ENCODE measurements around the gene RHOH. TPM values are rescaled to one million over a fixed set of nuclear protein-coding genes. Genes with fewer than 3 reads are reported as not detected.

The RHOH gene
- polyA plus RNA-seq, 1 experiment, result not detected

DNA sequence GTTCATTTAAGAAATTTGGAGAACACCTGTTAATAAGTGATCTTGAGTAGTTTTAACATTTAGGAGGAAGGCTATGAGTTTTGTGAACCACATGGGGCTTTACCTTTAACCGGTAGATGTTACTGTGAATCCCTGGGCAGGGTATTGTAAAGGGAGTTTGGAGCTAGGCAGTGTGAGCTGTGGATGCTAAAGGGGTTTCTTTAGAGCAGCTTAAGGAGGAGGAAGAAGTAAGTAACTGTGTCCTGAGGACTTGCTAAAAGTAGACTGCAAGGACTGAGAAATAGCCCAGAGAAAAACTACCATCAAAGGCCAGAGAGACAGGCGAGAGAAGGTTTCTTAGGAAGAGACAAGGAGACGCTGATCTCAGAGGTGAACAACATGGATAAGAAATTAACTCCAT lies 5.6 kb downstream of the RHOH start:
- H3K27me3 ChIP-seq (ENCODE audit: control insufficient read depth, insufficient read depth, low read length), result no peaks in the 10 kb centered on the region
- no peaks in the 10 kb centered on the region for H3K9me3 ChIP-seq (ENCODE audit: control insufficient read depth, insufficient read depth, low read length)
- CTCF ChIA-PET, result no interaction called here
- no peak overlapping the region for H3K4me3 ChIP-seq (ENCODE audit: low read depth, low read length)
- H3K27ac ChIP-seq (ENCODE audit: low read depth, low read length), result no peak overlapping the region
- POLR2A ChIA-PET, result no interaction called here
- no peak for DNase-seq (ENCODE audit: low read depth, low spot score)
- TF ChIP-seq, protein P1, sequence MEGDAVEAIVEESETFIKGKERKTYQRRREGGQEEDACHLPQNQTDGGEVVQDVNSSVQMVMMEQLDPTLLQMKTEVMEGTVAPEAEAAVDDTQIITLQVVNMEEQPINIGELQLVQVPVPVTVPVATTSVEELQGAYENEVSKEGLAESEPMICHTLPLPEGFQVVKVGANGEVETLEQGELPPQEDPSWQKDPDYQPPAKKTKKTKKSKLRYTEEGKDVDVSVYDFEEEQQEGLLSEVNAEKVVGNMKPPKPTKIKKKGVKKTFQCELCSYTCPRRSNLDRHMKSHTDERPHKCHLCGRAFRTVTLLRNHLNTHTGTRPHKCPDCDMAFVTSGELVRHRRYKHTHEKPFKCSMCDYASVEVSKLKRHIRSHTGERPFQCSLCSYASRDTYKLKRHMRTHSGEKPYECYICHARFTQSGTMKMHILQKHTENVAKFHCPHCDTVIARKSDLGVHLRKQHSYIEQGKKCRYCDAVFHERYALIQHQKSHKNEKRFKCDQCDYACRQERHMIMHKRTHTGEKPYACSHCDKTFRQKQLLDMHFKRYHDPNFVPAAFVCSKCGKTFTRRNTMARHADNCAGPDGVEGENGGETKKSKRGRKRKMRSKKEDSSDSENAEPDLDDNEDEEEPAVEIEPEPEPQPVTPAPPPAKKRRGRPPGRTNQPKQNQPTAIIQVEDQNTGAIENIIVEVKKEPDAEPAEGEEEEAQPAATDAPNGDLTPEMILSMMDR (IDR thresholded peaks at IDR 0.05; ENCODE audit: low read depth, low read length), result no peak

DNA sequence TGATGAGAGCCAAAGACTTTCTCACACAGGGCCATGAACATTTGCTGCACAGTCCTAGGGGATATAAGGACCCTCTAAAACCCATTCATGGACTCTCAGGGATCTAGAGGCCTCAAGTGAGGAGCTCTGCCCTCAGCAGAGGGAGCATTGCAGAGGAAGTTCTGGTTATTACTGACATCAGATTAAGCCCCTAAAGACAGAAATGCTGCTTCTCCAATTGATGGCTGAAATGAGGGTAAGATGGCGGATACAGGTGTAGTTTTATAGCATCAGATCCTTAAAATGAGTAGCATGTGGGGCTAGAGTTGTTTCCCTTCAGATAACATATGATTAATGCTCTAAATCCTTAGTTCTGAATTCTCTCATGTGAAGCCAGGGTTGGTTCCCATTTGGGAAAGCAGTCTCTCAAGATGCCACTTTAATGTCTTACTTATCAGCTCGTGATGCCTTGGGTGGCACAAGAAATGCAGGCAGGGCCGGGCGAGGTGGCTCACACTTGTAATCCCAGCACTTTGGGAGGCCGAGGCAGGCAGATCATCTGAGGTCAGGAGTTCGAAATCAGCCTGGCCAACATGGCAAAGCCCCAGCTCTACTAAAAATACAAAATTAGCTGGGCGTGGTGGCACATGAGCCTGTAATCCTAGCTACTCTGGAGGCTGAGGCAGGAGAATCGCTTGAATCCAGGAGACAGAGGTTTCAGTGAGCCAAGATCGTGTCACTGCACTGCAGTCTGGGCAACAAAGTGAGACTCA lies 7.9 kb downstream of the RHOH start:
- no peak for DNase-seq (ENCODE audit: low read depth, low spot score)
- CTCF ChIA-PET, result no interaction called here
- H3K4me3 ChIP-seq (ENCODE audit: low read depth, low read length), result no peak overlapping the region
- H3K27ac ChIP-seq (ENCODE audit: low read depth, low read length), result no peak overlapping the region
- H3K9me3 ChIP-seq (ENCODE audit: control insufficient read depth, insufficient read depth, low read length), result no peaks in the 10 kb centered on the region
- TF ChIP-seq, protein P1 (IDR thresholded peaks at IDR 0.05; ENCODE audit: low read depth, low read length), result no peak
- no peaks in the 10 kb centered on the region for H3K27me3 ChIP-seq (ENCODE audit: control insufficient read depth, insufficient read depth, low read length)
- POLR2A ChIA-PET, result no interaction called here

DNA sequence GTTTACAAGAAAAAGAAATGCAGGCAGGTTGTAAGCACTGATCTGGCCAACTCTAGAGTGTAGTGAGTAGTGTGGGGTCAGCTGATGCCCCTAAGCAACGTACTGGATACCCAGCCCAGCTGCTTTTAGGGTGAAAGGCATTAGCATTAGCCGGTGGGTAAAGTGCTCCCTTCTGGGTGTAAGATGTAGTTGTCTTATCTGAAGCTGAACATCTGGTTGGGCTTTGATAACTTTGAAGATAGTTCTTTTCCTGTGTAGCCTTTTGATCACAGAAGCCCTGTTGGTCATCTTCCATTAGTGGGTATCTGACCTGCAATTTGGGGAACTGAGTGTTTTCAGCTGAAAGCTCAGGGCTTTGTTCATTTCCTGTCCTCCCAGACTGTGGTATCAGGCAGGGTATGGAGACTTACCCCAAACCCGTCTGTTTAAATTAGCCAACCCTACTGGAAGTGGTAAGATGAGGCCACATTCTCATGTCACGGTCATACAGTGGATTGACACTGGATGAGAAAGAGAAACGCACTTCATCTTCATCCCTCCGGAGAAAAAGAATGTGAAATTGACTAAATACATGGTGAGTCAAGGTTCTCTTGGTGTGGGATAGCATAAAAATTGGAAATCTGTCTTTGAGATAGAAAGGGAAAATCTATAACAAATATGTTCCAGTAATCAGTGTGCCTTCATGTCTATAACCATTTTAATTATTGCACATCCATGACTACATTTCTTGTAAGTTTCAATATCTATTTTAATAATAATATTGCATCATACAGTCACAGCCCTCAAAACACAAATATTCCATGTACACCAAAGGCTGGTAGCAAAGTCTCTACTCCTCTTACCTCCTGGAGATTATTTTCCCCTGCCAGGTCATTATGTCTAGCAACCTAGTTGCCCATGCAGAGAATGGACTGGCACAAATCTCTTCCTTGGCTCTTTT lies 8.7 kb downstream of the RHOH start:
- Histone ChIP-seq H3K27ac (ENCODE audit: low read depth, low read length) (no peak overlapping the region), H3K4me3 (ENCODE audit: low read depth, low read length) (no peak overlapping the region), H3K9me3 (ENCODE audit: control insufficient read depth, insufficient read depth, low read length) (no peaks in the 10 kb centered on the region), H3K27me3 (ENCODE audit: control insufficient read depth, insufficient read depth, low read length) (no peaks in the 10 kb centered on the region)
- ChIA-PET CTCF (no interaction called here), POLR2A (no interaction called here)
- TF ChIP-seq, protein P1 (IDR thresholded peaks at IDR 0.05; ENCODE audit: low read depth, low read length), result no peak
- no peak for DNase-seq (ENCODE audit: low read depth, low spot score)

DNA sequence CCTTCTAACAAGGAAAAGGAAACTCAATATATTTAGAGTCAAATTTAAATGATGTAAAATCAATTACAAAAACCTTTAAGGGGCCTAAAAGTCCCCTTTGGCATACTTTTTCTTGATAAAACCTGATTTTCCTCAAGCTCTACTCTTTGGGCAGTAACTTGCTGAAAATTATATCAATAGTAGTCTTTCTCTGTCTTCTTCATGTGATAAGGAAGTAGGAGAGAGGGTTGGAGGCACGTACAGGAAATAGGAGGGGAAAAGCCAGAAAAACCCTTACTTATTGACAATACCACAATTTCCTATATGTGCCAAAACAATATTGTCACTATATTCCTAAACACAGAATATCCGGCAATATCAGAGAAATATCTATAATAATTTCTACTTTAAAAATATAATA lies 9.6 kb downstream of the RHOH start:
- no peak for DNase-seq (ENCODE audit: low read depth, low spot score)
- Histone ChIP-seq H3K27me3 (ENCODE audit: control insufficient read depth, insufficient read depth, low read length) (no peaks in the 10 kb centered on the region), H3K27ac (ENCODE audit: low read depth, low read length) (no peak overlapping the region), H3K9me3 (ENCODE audit: control insufficient read depth, insufficient read depth, low read length) (no peaks in the 10 kb centered on the region), H3K4me3 (ENCODE audit: low read depth, low read length) (no peak overlapping the region)
- TF ChIP-seq, protein P1 (IDR thresholded peaks at IDR 0.05; ENCODE audit: low read depth, low read length), result no peak
- ChIA-PET CTCF (interaction anchor here (1.9 kb wide), 1 partner anchor 103 kb away, joined by 6 read pairs; no protein-coding TSS in a partner anchor), POLR2A (no interaction called here)

DNA sequence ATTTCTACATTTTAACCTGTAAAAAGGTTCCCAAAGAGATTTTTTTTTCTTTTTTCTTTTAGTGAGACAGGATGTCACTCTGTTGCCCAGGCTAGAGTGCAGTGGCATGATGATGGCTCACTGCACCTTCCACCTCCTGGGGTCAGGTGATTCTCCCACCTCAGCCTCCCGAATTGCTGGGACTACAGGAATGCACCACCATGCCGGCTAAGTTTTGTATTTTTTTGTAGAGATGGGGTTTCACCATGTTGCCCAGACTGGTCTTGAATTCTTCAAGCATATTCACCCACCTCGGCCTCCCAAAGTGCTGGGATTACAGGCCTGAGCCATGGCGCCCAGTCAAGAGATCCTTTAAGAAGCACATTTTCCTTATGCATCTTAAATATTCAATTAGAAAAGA lies 12.6 kb downstream of the RHOH start:
- no peak overlapping the region for H3K27ac ChIP-seq (ENCODE audit: low read depth, low read length)
- CTCF ChIA-PET, result no interaction called here
- POLR2A ChIA-PET, result no interaction called here
- H3K27me3 ChIP-seq (ENCODE audit: control insufficient read depth, insufficient read depth, low read length), result no peaks in the 10 kb centered on the region
- H3K9me3 ChIP-seq (ENCODE audit: control insufficient read depth, insufficient read depth, low read length), result no peaks in the 10 kb centered on the region
- no peak for DNase-seq (ENCODE audit: low read depth, low spot score)
- no peak overlapping the region for H3K4me3 ChIP-seq (ENCODE audit: low read depth, low read length)
- TF ChIP-seq, protein P1 (IDR thresholded peaks at IDR 0.05; ENCODE audit: low read depth, low read length), result no peak

Measured in AG04450 (cell line).